Epithelial cell of esophagus (primary cell): ENCODE data around the gene SLC4A8.

Experiments
- DNase-seq: peaks from one replicate; pipeline ENCODE4 v3.0.0; 2010; ENCODE audit warnings: low read depth
- H3K4me3 ChIP-seq: 2 replicates; pipeline ENCODE4 v1.5.1; 2011; ENCODE audit warnings: mild to moderate bottlenecking, low read length, control low read depth
- TF ChIP-seq, protein P1 (sequence below): IDR thresholded peaks from 2 replicates; pipeline ENCODE4 v1.5.1; 2011; ENCODE audit warnings: low read depth, mild to moderate bottlenecking, low read length, control low read depth, inconsistent platforms; ENCODE audit not compliant: insufficient read depth; ENCODE audit errors: missing control alignments

SLC4A8 gene

DNA sequence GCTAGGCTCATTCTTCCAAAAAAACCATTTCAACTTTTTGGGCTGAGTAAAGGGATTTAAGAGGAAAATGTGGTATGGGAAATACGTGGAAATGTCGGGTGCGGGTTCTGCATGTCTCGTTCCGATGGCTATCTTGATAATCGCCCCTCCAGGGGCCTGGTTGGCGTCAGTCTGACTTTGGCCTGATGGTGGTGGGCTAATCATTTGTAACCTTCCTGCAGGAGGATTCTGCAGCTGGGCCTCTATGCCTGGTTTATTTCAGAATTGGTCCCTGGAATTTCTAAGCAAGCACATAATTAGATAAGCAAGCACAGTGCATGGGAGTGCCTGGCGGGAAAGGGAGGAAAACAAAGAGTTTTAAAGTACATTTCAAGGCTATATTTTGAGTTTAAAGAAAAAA lies 14.8 kb upstream of the SLC4A8 start:
- TF ChIP-seq, protein P1, sequence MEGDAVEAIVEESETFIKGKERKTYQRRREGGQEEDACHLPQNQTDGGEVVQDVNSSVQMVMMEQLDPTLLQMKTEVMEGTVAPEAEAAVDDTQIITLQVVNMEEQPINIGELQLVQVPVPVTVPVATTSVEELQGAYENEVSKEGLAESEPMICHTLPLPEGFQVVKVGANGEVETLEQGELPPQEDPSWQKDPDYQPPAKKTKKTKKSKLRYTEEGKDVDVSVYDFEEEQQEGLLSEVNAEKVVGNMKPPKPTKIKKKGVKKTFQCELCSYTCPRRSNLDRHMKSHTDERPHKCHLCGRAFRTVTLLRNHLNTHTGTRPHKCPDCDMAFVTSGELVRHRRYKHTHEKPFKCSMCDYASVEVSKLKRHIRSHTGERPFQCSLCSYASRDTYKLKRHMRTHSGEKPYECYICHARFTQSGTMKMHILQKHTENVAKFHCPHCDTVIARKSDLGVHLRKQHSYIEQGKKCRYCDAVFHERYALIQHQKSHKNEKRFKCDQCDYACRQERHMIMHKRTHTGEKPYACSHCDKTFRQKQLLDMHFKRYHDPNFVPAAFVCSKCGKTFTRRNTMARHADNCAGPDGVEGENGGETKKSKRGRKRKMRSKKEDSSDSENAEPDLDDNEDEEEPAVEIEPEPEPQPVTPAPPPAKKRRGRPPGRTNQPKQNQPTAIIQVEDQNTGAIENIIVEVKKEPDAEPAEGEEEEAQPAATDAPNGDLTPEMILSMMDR = no peak
- DNase-seq = no peak
- H3K4me3 ChIP-seq = no peak overlapping the region

DNA sequence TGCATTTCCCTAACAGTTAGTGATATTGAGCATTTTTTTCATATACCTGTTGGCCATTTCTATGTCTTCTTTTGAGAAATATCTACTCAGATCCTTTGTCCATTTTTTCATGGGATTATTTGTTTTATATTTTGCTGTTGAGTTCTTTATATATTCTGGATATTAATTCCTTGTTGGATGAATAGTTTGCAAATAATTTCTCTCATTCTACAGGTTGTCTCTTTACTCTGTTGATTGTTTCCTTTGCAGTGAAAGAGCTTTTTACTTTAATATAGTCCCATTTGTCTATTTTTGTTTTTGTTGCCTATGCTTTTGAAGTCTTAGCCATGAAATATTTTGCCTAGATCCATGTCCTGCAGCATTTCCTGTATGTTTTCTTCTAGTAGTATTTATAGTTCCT lies 11.5 kb upstream of the SLC4A8 start:
- H3K4me3 ChIP-seq = no peak overlapping the region
- TF ChIP-seq, protein P1 = no peak
- no peak for DNase-seq

DNA sequence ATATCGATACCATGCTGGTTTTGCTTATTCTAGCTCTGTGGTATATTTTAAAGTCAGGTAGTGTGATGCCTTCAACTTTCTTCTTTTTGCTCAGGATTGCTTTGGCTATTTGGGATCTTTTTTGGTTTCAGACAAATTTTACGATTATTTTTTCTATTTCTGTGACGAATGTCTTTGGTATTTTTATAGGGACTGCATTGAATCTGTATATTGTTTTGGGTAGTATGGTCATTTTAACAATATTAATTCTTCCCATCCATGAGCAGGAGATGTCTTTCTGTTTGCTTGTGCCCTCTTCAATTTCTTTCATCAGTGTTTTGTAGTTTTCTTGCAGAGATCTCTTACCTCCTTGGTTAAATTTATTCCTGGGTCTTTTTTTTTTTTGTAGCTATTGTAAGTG lies 10.8 kb upstream of the SLC4A8 start:
- DNase-seq = no peak
- TF ChIP-seq, protein P1 = no peak
- no peak overlapping the region for H3K4me3 ChIP-seq

DNA sequence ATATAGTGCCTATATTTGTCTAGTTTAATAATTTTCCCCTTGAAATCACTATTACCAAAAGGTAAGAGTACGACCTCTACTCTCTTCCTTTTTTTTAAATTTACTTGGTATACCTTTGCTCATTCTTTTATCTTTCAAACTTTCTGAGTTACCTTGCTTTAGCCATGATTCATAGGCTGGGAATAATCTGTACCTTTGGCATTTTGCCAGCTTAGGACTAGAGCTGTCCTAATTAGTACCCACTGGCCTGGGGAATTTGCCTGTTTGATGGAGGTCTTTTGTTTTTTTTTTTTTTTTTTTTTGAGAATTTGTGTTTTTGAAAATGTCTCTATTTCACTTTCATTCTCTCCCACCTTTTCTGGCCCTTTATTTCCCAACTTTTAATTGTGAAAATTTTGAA lies 8.7 kb upstream of the SLC4A8 start:
- peak; percentile 71 for DNase-seq
- no peak overlapping the region for H3K4me3 ChIP-seq
- TF ChIP-seq, protein P1 = no peak

DNA sequence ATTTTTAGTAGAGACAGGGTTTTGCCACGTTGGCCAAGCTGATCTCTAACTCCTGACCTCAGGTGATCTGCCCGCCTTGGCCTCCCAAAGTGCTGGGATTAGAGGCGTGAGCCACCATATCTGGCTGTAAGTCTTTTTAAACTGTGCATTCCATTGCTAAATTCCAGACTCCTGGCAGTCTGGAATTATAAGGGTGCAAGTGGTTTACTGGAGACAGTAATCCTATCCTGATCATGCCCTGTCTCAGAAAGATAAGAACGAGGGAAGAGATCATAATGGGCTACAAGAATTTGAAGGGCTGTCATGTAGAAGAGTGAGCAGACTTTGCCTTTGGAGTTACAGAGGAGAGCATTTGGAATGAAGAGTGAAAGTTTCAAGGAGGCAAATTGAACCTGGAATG lies 6.8 kb upstream of the SLC4A8 start:
- H3K4me3 ChIP-seq = no peak overlapping the region
- DNase-seq = no peak
- TF ChIP-seq, protein P1 = no peak

DNA sequence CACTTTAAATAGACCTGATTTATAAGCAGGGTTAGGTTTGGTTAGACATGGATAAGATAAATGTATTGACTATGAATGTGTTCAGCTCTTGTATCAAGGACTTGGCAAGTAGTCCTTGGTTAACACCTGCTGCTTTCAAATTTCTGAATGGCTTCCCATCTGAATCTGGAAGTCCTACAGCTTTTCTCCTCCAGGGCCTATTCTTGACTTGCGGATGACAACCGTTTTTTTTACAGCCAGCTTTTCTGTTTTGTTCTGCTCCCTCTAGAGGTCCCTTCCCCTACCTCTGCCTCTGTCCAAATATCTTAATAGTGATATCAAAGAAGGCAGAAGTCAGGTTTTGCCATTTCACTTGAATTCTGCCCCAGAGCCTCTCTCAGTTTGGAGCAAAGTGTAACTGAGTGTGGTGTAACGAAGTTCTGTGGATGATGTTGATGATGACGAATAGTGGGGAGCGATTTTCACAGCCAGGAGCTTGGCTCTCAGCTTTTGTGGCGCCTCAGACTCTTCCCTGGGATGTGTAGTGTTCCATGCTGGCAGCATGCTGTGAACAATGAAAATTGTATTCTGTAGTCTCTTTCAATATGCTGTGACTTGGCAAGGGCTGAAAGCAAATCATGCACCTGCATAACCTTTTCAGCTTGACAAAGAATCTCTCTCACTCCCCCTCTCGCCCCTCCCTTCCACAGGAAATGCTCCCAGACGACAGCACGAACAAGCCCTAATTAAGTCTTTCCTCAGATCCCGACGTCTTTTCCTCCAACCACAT lies 5.0 kb upstream of the SLC4A8 start:
- peak; percentile 8 for DNase-seq
- H3K4me3 ChIP-seq = no peak overlapping the region
- TF ChIP-seq, protein P1 = peak; percentile 40
